Stimulated activated CD4-positive, alpha-beta T cell treated with anti-CD3 and anti-CD28 coated beads, TNF-alpha, amount 100 ng/mL, for 48 hours (primary cell): ENCODE results near the gene EXOC1.
"Not testable (repeated sequence)": the region's sequence is repeated elsewhere in the genome, so short reads cannot be mapped to it uniquely, and the experiment has no call there.

Experiments
- DNase-seq, 3 donors: peaks; one replicate each; pipeline ENCODE4 v3.0.0-alpha.2; 2020; ENCODE audit warnings: low read depth in 3 of 3

The EXOC1 gene

DNA sequence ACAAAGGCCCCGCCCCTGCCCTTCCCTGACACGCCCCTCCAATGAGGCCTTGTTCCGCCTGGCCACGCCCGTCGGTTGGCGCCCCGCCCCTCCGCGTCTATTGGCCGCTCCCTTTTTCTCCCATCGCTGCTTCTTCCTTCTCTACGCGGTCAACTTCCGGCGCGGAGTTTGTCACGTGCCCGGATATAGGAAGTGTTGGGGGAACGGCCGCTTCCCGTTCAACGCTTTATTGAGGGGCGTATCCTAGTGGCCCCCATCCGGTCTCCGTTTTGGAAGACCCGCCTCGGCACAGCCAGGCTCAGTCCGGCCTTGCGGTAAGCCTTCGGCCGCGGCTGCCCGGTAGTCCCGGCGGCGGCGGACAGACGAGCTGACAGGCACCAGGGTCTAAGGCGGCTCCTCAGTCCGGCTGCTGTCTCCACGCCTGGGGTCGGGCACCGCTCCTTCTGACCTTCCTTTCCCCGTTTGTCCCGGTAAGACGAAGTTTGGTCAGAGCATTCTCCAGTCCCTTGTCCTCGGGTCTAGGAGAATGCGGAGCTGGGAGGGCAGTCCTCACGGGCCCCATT, at the start of gene EXOC1:
Gene EXOC1, plus strand, starts transcription at position 165 of the 563 bp plus-strand sequence. CDS start 4,676 bp downstream, outside the sequence.
- DNase-seq, result peak; percentile 93 to 99 (median 94)

GRCh38 chr4:55807556-55807955, 45.9 kb upstream of the EXOC1 start:
- DNase-seq, result no peak

GRCh38 chr4:55808186-55808585, 45.3 kb upstream of the EXOC1 start:
- DNase-seq, result no peak

DNA sequence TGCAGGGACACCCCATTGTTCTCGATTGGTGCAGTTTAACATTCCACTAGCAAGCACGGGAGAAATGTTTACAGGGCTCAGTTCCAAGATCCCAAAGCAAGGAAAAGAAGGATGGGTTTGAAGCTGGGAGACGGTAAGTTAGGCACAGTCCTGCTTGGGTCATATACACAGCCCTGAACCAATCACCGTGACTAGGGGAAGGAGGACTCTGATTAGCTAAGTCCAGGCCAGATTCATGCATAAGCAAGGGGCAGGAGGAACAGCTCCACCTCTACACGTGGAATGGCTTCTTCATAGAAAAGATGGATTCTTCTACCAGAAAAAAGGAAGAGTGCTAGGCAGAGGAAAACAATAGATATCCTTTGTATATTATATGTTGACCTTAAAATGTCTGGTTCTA, 44.8 kb upstream of the EXOC1 start:
- no peak for DNase-seq

GRCh38 chr4:55817691-55818090, 35.8 kb upstream of the EXOC1 start:
- DNase-seq, result no peak

DNA sequence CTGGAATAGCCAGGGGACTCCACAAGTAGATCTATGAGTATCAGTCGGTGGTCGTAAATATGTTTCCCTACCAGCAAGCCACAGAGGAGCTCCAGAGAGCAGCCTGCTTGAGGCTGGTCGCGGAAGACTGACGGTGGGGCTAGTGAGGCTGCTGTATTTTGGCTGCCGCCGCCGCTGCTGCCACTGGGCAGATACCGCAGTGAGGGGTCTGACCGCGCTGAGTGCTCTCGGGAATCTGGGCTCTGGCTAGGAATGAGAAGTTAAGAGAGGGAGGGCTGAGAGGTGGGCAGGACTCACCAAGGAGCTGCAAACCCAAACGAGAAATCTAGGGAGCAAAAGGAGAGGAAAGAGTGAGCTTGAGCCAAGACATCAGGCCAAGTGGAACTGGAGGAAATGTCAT, 33.8 kb upstream of the EXOC1 start, which contains the start of gene EXOC1L:
Gene EXOC1L, plus strand, starts transcription at position 157 of the 400 bp plus-strand sequence. Its CDS starts 237 bp downstream, at position 394.
- DNase-seq, result no peak

- DNase-seq, result no peak
Measured at GRCh38 chr4:55820279-55820678, 33.2 kb upstream of the EXOC1 start.

- DNase-seq, result no peak
Measured at GRCh38 chr4:55822329-55822728, 31.1 kb upstream of the EXOC1 start.

DNA sequence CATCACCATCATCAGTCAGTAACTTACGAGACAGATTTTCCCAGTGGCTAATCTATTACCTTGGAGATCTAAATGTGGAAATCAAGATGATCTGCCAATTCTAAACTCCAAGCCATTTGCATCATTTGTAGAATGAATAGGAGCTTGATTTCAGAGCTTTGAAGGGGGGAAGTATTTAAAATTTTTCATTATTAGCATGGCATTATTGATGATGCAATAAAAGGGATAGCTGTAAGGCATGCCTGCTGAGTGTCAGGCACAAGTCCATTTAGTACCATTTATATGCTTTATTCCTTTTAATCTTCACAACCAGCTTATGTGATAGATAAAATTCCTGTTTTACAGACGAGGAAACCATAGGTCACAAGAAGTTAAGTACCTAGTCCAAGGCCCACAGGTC, 28.6 kb upstream of the EXOC1 start:
- no peak for DNase-seq

DNA sequence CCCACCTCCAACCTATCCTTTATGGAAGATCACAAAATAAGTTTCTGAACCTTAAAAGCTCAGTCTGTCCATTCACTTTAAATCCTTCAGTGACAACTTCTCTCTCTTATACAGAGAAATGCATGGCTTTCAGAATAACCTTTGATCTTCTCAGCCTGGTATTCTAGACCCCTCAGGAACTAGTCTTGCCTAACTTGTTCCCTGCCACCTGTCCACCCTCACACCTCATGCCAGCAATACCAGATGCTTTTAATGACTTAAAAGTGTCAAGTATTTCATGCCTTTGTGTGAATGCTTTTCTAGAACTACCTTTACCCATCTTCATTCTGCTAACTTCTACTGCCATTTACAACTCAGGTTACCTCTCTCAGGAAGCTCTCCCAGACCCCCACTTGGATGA, 26.5 kb upstream of the EXOC1 start:
- DNase-seq, result no peak

DNA sequence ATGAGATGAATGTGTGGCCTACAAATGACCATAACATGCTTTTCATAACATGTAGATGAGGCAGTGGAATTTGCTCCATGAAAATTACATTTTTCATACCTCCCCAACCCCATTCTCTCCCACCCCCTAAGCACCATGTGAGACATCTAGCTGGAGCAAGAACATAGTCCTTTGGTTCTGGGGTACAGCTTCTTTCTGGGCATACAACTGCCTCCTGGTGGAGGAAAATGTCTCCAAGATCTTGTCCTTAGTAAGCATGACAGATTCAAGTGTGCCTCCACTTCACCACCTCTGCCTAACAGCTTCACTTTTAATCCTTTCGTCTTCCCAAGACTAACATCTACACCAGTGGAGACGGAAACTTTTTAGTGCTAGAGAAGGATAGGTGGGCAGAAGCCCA, 25.9 kb upstream of the EXOC1 start:
- DNase-seq, result no peak

DNA sequence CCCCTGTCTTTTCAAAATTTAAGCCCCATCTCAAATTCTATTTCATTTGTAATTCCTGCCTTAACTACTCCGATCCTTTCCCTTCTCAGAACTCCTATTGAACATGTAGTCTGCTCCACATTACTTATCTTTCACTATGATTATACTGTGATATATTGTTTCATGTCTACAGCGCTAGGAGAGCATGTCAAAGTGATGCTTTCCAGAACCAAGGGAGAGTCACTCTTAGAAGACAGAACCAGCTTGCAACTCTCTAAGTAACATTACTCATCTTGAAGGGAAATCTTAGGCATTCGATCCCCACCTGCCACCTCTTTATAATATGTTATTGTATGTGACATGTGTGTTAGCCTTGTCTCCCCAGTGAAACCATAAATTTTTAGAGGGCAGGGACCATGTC, 23.4 kb upstream of the EXOC1 start:
- no peak for DNase-seq

- no peak for DNase-seq
Measured at GRCh38 chr4:55830716-55831115, 22.7 kb upstream of the EXOC1 start.

DNA sequence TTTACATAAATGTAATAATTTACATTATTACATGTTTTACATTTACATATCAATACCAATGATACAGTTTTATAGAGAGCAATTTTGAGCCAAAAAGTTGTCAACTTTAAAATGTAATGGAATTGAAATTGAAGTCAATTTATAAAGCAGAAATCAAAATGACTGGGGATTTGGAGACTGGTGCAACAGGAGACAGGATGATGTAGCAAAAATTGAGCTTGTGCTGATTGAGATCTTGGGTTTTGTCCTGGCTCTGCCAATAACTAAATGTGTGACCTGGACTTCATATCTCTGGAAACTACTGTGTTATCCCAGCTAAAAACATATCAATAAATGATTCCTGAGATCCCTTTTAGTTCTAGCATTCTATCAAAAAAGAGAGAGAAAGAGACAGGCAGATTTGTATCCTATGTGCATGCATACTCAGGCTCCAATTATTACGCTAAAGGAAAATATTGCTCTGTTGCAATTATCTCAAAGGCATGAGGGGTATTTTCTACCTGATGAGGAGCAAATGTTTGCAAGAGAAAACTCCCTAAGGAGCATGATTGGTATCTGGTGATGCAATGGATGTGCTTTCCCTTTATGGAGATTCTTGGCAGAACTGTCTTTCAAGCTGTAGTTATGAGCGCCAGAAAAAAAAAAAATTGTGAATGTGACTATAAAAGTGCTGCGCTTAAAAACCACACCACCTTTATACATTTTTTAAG, 19.2 kb upstream of the EXOC1 start:
- DNase-seq, result no peak

GRCh38 chr4:55837903-55838302, 15.5 kb upstream of the EXOC1 start:
- DNase-seq, result no peak

DNA sequence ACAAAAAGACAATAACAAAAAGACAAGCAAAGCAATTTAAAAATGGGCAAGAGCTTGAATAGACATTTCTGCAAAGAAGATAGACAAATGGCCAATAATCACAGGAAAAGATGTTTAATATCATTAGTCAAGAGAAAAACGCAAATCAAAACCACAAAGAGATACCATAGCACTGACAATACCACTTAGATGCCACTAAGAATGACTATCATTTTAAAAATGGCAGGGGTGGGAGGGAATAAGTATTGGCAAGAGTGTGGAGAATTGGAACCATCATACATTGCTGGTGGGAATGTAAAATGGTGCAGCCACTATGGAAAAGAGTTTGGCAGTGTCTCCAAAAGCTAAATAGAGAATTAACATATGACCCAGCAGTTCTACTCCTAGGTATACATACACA, 15.1 kb upstream of the EXOC1 start:
- no peak for DNase-seq

DNA sequence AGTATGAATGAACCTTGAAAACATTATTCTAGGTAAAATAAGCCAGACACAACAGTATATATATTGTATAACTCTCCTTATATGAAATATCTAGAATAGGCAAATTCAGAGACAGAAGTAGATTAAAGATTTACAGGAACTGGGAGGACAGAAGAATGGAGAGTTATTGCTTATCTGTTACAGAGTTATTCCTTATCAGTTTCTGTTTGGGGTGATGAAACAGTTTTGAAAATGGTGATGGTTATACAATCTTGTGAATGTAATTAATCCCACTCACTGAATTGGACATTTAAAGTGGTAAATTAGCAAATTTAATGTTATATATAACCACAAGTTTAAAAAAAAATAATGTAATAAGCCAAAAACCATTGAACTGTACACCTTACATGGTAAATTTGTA, 14.5 kb upstream of the EXOC1 start:
- DNase-seq, result no peak

DNA sequence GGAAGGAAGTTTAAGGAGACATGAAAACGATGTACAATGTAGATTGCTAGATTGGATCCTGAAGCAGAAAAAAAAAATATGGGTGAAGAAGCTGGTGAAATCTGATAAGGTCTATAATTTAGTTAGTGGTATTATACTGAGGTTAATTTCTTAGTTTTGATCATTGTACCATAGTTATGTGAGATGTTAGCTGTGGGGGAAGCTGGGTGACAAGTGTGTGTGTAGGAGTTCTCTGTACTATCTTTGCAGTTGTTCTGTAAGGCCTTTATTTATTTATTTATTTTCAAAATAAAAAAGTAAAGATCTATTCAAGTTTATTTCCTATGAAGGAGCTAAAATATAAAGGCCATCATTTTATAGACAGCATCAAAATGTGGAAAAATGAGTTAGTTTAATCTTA, 12.5 kb upstream of the EXOC1 start:
- no peak for DNase-seq

GRCh38 chr4:55841373-55842239, 11.8 kb upstream of the EXOC1 start:
- not testable (repeated sequence) for DNase-seq

- DNase-seq, result not testable (repeated sequence)
Measured at GRCh38 chr4:55842312-55842711, 11.1 kb upstream of the EXOC1 start.

DNA sequence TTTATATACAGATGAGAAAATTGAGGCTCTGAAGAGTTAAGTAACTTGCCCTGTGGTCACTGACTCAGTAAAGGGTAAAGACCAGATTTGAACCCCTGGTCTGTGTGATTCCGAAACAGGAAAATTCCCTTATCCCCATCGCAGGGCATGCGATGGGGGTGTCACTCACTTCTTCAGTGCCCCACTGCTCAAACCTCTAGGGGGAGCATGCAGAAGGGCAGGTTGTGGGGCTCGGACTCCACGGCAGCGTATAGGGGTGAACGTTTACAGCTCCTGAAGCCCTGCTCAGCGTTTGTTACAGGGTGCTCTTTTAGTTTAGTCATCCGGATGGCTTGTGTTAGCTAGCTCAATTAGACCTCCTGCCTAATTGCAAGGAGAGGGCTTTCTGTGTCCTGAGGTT, 3.7 kb upstream of the EXOC1 start:
- DNase-seq, result no peak

DNA sequence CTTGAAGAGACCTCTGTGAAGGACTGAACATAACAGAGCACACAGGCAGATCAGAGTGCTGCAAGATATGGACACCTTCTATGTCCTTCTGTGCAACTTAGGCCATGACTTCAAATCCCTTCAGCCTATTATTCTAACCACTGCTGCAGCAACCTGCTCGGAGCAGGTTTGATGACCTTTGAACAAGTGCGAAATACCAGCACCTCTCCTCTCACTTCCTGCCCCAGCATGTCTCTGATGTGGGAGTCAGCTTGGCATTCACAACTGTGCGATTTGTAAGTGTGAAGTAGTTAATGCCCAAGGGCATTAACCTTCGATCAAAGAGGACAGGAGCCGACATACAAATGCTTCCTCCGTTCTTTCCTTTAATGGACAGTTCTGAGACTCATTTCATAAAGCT, 1.6 kb upstream of the EXOC1 start:
- no peak for DNase-seq

- no peak for DNase-seq
Measured at GRCh38 chr4:55854129-55854528, 681 bp downstream of the EXOC1 start.
